MCF 10A (cell line): ENCODE results near the gene PIGU. TPM values are rescaled to one million over a fixed set of nuclear protein-coding genes. Genes with fewer than 3 reads are reported as not detected.

Source experiments
- BruUV-seq: library from RNA; stranded (reverse); fragments of 400-500 nt; replicated peaks from 2 replicates; lab custom pipeline; 2021; lab: Mats Ljungman, UMichigan
- CTCF ChIA-PET: fragments of 300-600 bp; sonication (Branson Sonifier 250); formaldehyde crosslinking; extraction: SDS; loops from one replicate; lab custom pipeline; 2021; ENCODE audit warnings: antibody characterized with exemption, inconsistent platforms; lab: Yijun Ruan, JAX
- POLR2A ChIA-PET: fragments of 300-600, 350-650 bp; sonication (Branson Sonifier 250); formaldehyde crosslinking; extraction: SDS; loops from one replicate; lab custom pipeline; 2020; ENCODE audit warnings: antibody characterized with exemption, inconsistent platforms; lab: Yijun Ruan, JAX
- DNase-seq: peaks from one replicate; pipeline ENCODE4 v3.0.0-alpha.2; 2018; ENCODE audit not compliant: unreplicated experiment
- H3K27ac Mint-ChIP-seq: one replicate; pipeline ENCODE4 v1.8.0; 2022; ENCODE audit warnings: mild to moderate bottlenecking, low read depth, mixed read lengths; ENCODE audit not compliant: unreplicated experiment
- H3K27me3 Mint-ChIP-seq: one replicate; pipeline ENCODE4 v1.8.0; 2022; ENCODE audit warnings: mixed read lengths; ENCODE audit not compliant: insufficient read depth, unreplicated experiment
- H3K36me3 Mint-ChIP-seq: one replicate; pipeline ENCODE4 v1.8.0; 2022; ENCODE audit warnings: mild to moderate bottlenecking, moderate library complexity, mixed read lengths; ENCODE audit not compliant: insufficient read depth, unreplicated experiment
- H3K4me1 Mint-ChIP-seq: one replicate; pipeline ENCODE4 v1.8.0; 2022; ENCODE audit warnings: mixed read lengths; ENCODE audit not compliant: insufficient read depth, unreplicated experiment
- H3K4me3 Mint-ChIP-seq: one replicate; pipeline ENCODE4 v1.8.0; 2022; ENCODE audit warnings: mild to moderate bottlenecking, moderate library complexity, mixed read lengths; ENCODE audit not compliant: unreplicated experiment
- H3K9me3 Mint-ChIP-seq: one replicate; pipeline ENCODE4 v1.8.0; 2022; ENCODE audit warnings: mixed read lengths; ENCODE audit not compliant: unreplicated experiment
- CTCF ChIP-seq: fragments of 200-600 bp; IDR thresholded peaks from one replicate; pipeline ENCODE4 v1.8.0; 2022; ENCODE audit warnings: antibody characterized with exemption, mild to moderate bottlenecking; ENCODE audit not compliant: unreplicated experiment
- intact Hi-C: fragments of 100-400 bp; cut with micrococcal nuclease; formaldehyde crosslinking; loops from 2 replicates; pipeline ENCODE4 v1.14.1; 2022
- total RNA-seq: library from RNA; stranded (reverse); gene quantifications from 2 replicates; pipeline ENCODE4 v1.2.3, GENCODE V29; 2022

PIGU gene
- total RNA-seq, 1 experiment from 2014 or later, result 14.5 TPM

- Mint-ChIP-seq H3K4me3 (peak overlapping the region; percentile 72), H3K4me1 (peaks cover 33% of the 10 kb centered on the region), H3K9me3 (no peaks in the 10 kb centered on the region), H3K36me3 (peaks cover 71% of the 10 kb centered on the region), H3K27me3 (no peaks in the 10 kb centered on the region), H3K27ac (peak overlapping the region; percentile 97)
- CTCF ChIA-PET, result interaction anchor here (0.9 to 2.5 kb wide), 6 partner anchors 9 to 213 kb away, joined by 3 to 9 read pairs (median 6); partner anchors contain the start of gene DYNLRB1
- intact Hi-C loops, result loop anchor here (1.0 to 10.0 kb wide), 2 partner anchors 10 to 331 kb away; partner anchors contain the start of gene DYNLRB1
- TF ChIP-seq CTCF, result no peak
- POLR2A ChIA-PET, result interaction anchor here (0.6 to 5.0 kb wide), 13 partner anchors 10 to 338 kb away, joined by 3 to 205 read pairs (median 3); partner anchors contain the start of genes AHCY, DYNLRB1, MAP1LC3A and PIGU
- no TSS peak for BruUV-seq
- peak; percentile 98 for DNase-seq
Observed at GRCh38 chr20:34525709-34526416, 151.0 kb downstream of the PIGU start.

- H3K27me3 Mint-ChIP-seq, result no peaks in the 10 kb centered on the region
- BruUV-seq, result no TSS peak
- H3K9me3 Mint-ChIP-seq, result no peaks in the 10 kb centered on the region
- intact Hi-C loops, result loop anchor here (10.0 kb wide), 1 partner anchor 331 kb away; no protein-coding TSS in a partner anchor
- ChIA-PET CTCF (interaction anchor here (0.6 to 2.5 kb wide), 6 partner anchors 8 to 334 kb away, joined by 3 to 9 read pairs (median 5); partner anchors contain the start of genes DYNLRB1 and ITCH), POLR2A (interaction anchor here (0.7 to 5.0 kb wide), 10 partner anchors 9 to 777 kb away, joined by 3 to 205 read pairs (median 4); partner anchors contain the start of genes AHCY and DYNLRB1)
- H3K4me1 Mint-ChIP-seq, result peaks cover 33% of the 10 kb centered on the region
- H3K36me3 Mint-ChIP-seq, result peaks cover 68% of the 10 kb centered on the region
- DNase-seq, result no peak
- no peak for TF ChIP-seq CTCF
- H3K27ac Mint-ChIP-seq, result peak overlapping the region; percentile 97
- peak overlapping the region; percentile 72 for H3K4me3 Mint-ChIP-seq
Observed at GRCh38 chr20:34525342-34525708, 151.6 kb downstream of the PIGU start.

DNA sequence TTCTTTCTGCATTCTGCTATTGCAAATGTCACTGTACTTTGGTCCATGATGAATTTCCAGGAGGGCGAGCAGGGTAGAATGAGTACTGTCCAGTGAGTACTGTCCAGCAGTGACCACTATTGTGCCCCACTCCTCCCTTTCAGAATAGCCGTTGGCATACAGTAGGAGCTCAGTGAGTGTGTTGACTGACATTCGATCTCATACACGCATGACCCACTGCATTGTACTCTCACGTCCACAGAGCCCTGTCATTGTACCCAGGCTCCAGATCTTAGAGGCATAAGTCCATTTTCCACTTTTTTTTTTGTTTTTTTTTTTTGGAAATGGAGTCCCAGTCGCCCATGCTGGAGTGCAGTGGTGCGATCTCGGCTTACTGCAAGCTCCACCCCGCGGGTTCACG lies 152.5 kb downstream of the PIGU start:
- ChIA-PET CTCF (interaction anchor here (0.7 to 2.5 kb wide), 4 partner anchors 8 to 333 kb away, joined by 3 to 9 read pairs (median 4); partner anchors contain the start of gene DYNLRB1), POLR2A (interaction anchor here (0.7 to 5.0 kb wide), 2 partner anchors 8 to 776 kb away, joined by 3 to 205 read pairs; partner anchors contain the start of gene DYNLRB1)
- intact Hi-C loops, result loop anchor here (10.0 kb wide), 1 partner anchor 330 kb away; no protein-coding TSS in a partner anchor
- DNase-seq, result no peak
- Mint-ChIP-seq H3K4me3 (no peak overlapping the region), H3K4me1 (peaks cover 33% of the 10 kb centered on the region), H3K27ac (peak overlapping the region; percentile 97), H3K9me3 (no peaks in the 10 kb centered on the region), H3K36me3 (peaks cover 68% of the 10 kb centered on the region), H3K27me3 (no peaks in the 10 kb centered on the region)
- no peak for TF ChIP-seq CTCF
- no TSS peak for BruUV-seq
